Activated CD8-positive, alpha-beta T cell treated with anti-CD3 and anti-CD28 coated beads for 36 hours (primary cell): ENCODE data around the gene PTH2. TPM values are rescaled to one million over a fixed set of nuclear protein-coding genes. Genes with fewer than 3 reads are reported as not detected.

Experiments used
- ATAC-seq: fragments of 200-7000 bp; cut with Tn5 transposase; one replicate; pipeline ENCODE4 v1.10.0; 2021; ENCODE audit warnings: mild to moderate bottlenecking, moderate library complexity
- CTCF ChIA-PET: fragments of 350-600 bp; sonication (Branson Sonifier 250); formaldehyde crosslinking; loops from one replicate; lab custom pipeline; 2021; ENCODE audit warnings: antibody characterized with exemption; lab: Charles Lee
- POLR2A ChIA-PET: fragments of 350-600 bp; sonication (Branson Sonifier 250); formaldehyde crosslinking; loops from one replicate; lab custom pipeline; 2021; ENCODE audit warnings: antibody characterized with exemption; lab: Charles Lee
- DNase-seq: peaks from one replicate; pipeline ENCODE4 v3.0.0-alpha.2; 2020
- H3K27ac Mint-ChIP-seq: one replicate; pipeline ENCODE4 v1.8.0; 2021; ENCODE audit warnings: mild to moderate bottlenecking, mixed read lengths
- H3K27me3 Mint-ChIP-seq: one replicate; pipeline ENCODE4 v1.8.0; 2021; ENCODE audit warnings: mixed read lengths
- H3K36me3 Mint-ChIP-seq: one replicate; pipeline ENCODE4 v1.8.0; 2021; ENCODE audit warnings: low read depth, mixed read lengths
- H3K4me1 Mint-ChIP-seq: one replicate; pipeline ENCODE4 v1.8.0; 2021; ENCODE audit warnings: low read depth, mixed read lengths
- H3K4me3 Mint-ChIP-seq: one replicate; pipeline ENCODE4 v1.8.0; 2021; ENCODE audit warnings: mild to moderate bottlenecking, moderate library complexity, mixed read lengths
- H3K9me3 Mint-ChIP-seq: one replicate; pipeline ENCODE4 v1.8.0; 2021; ENCODE audit warnings: mixed read lengths
- intact Hi-C: fragments of 100-400 bp; cut with micrococcal nuclease; formaldehyde crosslinking; loops from one replicate; pipeline ENCODE4 v1.10.0; 2022
- total RNA-seq, 2 experiments: library from RNA; stranded (reverse); gene quantifications; one replicate each; pipeline ENCODE4 v1.2.3, GENCODE V29; 2021
- TF ChIP-seq, protein P1 (sequence below): fragments of 200-600 bp; IDR thresholded peaks from one replicate; pipeline ENCODE4 v1.8.0; 2022; ENCODE audit warnings: antibody characterized with exemption, mild to moderate bottlenecking

The PTH2 gene, protein sequence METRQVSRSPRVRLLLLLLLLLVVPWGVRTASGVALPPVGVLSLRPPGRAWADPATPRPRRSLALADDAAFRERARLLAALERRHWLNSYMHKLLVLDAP
- not detected for total RNA-seq

DNA sequence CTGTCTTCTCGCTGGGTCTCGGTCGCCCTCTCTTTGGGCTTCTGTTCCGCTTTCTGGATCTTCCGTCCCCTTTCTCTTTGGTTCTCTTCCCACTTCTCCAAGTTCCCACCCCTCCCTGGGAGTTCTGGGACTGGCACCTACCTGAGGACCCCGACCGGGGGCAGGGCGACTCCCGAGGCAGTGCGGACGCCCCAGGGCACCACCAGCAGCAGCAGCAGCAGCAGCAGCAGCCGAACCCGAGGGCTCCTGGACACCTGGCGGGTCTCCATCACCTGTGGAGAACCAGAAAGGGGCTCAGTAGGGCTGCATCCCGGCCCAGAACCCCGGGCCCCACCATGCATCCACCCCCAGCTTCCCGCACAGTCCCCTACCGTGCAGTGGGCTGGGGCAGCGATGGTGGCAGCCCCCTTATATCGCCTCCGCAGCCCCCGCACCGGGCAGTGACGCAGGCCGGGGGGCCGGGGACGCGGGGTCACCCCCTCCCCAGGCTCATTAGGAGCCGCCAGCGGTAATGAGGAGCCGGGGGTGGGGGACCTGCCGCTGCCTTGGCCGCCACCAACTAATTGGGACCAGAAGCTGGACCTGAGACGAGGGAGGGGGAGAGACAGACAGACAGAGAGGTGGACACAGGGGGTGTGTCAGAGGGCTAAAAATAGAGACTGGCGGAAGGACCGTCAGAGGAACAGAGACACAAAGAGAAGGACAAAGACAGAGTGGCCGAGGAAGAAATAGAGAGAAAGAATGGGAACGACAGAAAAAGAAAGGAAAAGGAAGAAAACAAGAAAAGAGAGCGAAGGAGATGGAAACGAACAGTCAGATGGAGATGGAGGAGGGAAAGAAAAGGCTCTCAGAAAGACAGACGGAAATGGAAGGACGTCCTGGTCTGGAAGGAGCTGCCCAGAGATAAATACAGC, at the start of gene PTH2:
Gene PTH2 (minus strand): TSS at position 371 of the 914 bp plus-strand sequence. CDS start 102 bp downstream, at position 269.
- Mint-ChIP-seq H3K27ac (no peak within 1 kb of the TSS), H3K4me1 (peaks cover 46% of the 10 kb centered on the region)

DNA sequence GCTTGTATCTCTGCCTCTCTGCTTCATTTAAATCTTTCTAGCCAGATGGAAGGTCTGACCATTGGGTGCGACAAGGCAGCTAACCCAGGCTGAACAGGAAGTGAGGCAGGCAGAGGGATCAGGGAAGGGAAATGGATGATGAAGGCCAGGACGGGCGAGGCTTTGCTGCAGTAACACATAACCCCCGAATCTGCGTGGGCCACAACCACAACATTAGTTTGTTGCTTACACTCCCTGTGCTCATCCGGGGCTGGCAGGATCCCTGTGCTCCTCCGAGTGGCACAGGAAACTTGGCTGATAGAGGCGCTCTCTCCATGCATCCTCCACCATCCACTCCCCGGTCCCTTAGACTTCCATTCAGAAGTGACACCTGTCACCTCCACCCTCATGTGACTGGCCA, 49.7 kb upstream of the PTH2 start:
- peaks cover 50% of the 10 kb centered on the region for H3K4me1 Mint-ChIP-seq
- peak overlapping the region; percentile 92 for H3K27ac Mint-ChIP-seq
- TF ChIP-seq, protein P1, sequence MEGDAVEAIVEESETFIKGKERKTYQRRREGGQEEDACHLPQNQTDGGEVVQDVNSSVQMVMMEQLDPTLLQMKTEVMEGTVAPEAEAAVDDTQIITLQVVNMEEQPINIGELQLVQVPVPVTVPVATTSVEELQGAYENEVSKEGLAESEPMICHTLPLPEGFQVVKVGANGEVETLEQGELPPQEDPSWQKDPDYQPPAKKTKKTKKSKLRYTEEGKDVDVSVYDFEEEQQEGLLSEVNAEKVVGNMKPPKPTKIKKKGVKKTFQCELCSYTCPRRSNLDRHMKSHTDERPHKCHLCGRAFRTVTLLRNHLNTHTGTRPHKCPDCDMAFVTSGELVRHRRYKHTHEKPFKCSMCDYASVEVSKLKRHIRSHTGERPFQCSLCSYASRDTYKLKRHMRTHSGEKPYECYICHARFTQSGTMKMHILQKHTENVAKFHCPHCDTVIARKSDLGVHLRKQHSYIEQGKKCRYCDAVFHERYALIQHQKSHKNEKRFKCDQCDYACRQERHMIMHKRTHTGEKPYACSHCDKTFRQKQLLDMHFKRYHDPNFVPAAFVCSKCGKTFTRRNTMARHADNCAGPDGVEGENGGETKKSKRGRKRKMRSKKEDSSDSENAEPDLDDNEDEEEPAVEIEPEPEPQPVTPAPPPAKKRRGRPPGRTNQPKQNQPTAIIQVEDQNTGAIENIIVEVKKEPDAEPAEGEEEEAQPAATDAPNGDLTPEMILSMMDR, result no peak
- POLR2A ChIA-PET, result interaction anchor here (0.7 to 6.3 kb wide), 10 partner anchors 12 to 84 kb away, joined by 3 to 63 read pairs (median 5); partner anchors contain the start of genes ALDH16A1, PIH1D1 and RPL13A
- H3K4me3 Mint-ChIP-seq, result peak overlapping the region; percentile 89
- H3K27me3 Mint-ChIP-seq, result no peaks in the 10 kb centered on the region
- CTCF ChIA-PET, result interaction anchor here (0.9 to 5.3 kb wide), 16 partner anchors 10 to 247 kb away, joined by 3 to 33 read pairs (median 6); partner anchors contain the start of genes ALDH16A1, PIH1D1 and RCN3
- no peak for ATAC-seq
- DNase-seq, result peak; percentile 48
- H3K9me3 Mint-ChIP-seq, result no peaks in the 10 kb centered on the region
- intact Hi-C loops, result no loop called here
- H3K36me3 Mint-ChIP-seq, result peaks cover 17% of the 10 kb centered on the region

More for the DNA sequence above, at the start of gene PTH2:
- DNase-seq (no peak), ATAC-seq (no peak)
- intact Hi-C loops, result no loop called here
- H3K36me3 Mint-ChIP-seq, result no peaks in the 10 kb centered on the region
- ChIA-PET CTCF (interaction anchor here (1.9 kb wide), 1 partner anchor 31 kb away, joined by 10 read pairs; no protein-coding TSS in a partner anchor), POLR2A (interaction anchor here (1.0 kb wide), 1 partner anchor 24 kb away, joined by 3 read pairs; no protein-coding TSS in a partner anchor)
- H3K4me3 Mint-ChIP-seq, result peak within 1 kb of the TSS; percentile 55
- peaks cover 83% of the 10 kb centered on the region for H3K27me3 Mint-ChIP-seq
- no peaks in the 10 kb centered on the region for H3K9me3 Mint-ChIP-seq
- TF ChIP-seq, protein P1, result no peak

DNA sequence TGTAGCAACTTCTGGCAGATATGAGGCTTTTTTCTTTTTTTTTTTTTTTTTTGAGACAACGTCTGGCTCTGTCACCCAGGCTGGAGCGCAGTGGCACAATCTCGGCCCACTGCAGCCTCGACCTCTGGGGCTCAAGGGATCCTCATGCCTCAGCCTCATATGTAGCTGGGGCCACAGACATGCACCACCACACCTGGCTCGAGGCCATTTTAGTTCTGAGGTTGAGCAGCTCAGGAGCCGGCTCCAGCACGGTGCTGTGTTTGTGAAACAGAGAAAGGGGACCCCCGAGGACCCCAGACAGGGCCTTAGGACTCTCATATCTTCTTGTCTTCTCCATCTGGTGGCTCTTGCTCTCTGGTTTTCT, 47.4 kb upstream of the PTH2 start:
- intact Hi-C loops, result no loop called here
- DNase-seq, result no peak
- peaks cover 6% of the 10 kb centered on the region for H3K36me3 Mint-ChIP-seq
- peak overlapping the region; percentile 88 for H3K27ac Mint-ChIP-seq
- ChIA-PET POLR2A (interaction anchor here (0.8 to 6.3 kb wide), 7 partner anchors 15 to 79 kb away, joined by 3 to 63 read pairs (median 3); partner anchors contain the start of genes ALDH16A1 and RPL13A), CTCF (interaction anchor here (0.6 to 5.3 kb wide), 16 partner anchors 15 to 530 kb away, joined by 3 to 27 read pairs (median 4); partner anchors contain the start of genes ALDH16A1 and PIH1D1)
- no peaks in the 10 kb centered on the region for H3K9me3 Mint-ChIP-seq
- TF ChIP-seq, protein P1, result no peak
- peak overlapping the region; percentile 35 for H3K4me3 Mint-ChIP-seq
- H3K4me1 Mint-ChIP-seq, result peaks cover 41% of the 10 kb centered on the region
- ATAC-seq, result no peak
- H3K27me3 Mint-ChIP-seq, result no peaks in the 10 kb centered on the region

DNA sequence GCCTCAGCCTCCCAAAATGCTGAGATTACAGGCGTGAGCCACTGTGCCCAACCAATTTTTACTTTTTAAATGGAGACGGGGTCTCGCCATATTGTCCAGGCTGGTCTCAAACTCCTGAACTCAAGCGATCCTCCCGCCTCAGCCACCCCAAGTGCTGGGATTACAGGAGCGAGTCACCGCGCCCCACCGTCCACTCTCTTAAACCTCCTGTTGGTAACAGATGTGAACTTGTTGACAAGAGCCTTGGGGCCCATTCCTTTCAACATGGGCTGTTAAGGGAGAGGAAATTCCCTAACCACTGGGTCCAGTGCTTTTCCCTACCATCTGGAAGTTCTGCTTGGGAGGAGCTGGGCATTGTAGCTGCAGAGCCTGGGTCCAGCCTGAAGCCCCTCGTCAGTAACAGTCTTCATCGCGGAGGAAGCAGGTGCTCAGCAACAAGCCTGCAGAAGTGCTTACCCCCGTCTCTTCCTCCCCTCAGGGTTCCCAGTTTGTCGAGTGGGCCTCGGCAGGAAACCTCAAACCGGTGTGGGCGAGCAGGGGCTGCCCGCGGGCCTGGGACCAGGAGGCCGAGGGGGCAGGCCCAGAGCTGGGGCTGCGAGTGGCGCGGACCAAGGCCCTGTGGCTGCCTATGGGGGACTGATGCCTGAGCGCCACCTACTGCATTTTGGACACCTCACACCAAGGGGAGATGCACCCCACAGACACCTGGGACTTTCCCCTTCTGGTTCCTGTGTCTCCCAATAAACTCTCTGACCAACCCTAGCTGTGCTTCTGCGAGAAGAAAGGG, 46.8 kb upstream of the PTH2 start:
- H3K9me3 Mint-ChIP-seq, result no peaks in the 10 kb centered on the region
- POLR2A ChIA-PET, result interaction anchor here (0.8 to 6.3 kb wide), 9 partner anchors 16 to 127 kb away, joined by 3 to 63 read pairs (median 3); partner anchors contain the start of genes ALDH16A1, RPL13A and RPS11
- peak; percentile 70 for ATAC-seq
- TF ChIP-seq, protein P1, result peak; percentile 72
- intact Hi-C loops, result no loop called here
- peak overlapping the region; percentile 35 for H3K4me3 Mint-ChIP-seq
- DNase-seq, result peak; percentile 94
- CTCF ChIA-PET, result interaction anchor here (0.6 to 5.3 kb wide), 18 partner anchors 12 to 529 kb away, joined by 3 to 27 read pairs (median 4); partner anchors contain the start of genes ALDH16A1 and PIH1D1
- peaks cover 41% of the 10 kb centered on the region for H3K4me1 Mint-ChIP-seq
- H3K27ac Mint-ChIP-seq, result peak overlapping the region; percentile 88
- no peaks in the 10 kb centered on the region for H3K27me3 Mint-ChIP-seq
- peaks cover 6% of the 10 kb centered on the region for H3K36me3 Mint-ChIP-seq
